Upper lobe of left lung (tissue), 4 donors: ENCODE results near the gene TMEM178A.

Experiments
- POLR2A ChIP-seq, 4 donors: fragments of 450-650 bp; IDR thresholded peaks; one replicate each; pipeline ENCODE4 v1.5.1; 2016 to 2017; ENCODE audit warnings: antibody characterized with exemption in 4 of 4, mild to moderate bottlenecking in 2 of 4
- POLR2AphosphoS5 ChIP-seq, 2 donors: sonication (generic); formaldehyde crosslinking; IDR thresholded peaks; one replicate each; pipeline ENCODE4 v1.5.1; 2017; ENCODE audit warnings: antibody characterized with exemption in 2 of 2
- TF ChIP-seq, protein P1 (sequence below), 6 experiments: fragments of 450-650 bp in 4 of 6; fragments of 200-600 bp in 2 of 6; sonication (generic) in 2 of 6; IDR thresholded peaks; one replicate each; pipeline ENCODE4 v1.5.1; 2016 to 2019; ENCODE audit warnings: antibody characterized with exemption in 6 of 6

DNA sequence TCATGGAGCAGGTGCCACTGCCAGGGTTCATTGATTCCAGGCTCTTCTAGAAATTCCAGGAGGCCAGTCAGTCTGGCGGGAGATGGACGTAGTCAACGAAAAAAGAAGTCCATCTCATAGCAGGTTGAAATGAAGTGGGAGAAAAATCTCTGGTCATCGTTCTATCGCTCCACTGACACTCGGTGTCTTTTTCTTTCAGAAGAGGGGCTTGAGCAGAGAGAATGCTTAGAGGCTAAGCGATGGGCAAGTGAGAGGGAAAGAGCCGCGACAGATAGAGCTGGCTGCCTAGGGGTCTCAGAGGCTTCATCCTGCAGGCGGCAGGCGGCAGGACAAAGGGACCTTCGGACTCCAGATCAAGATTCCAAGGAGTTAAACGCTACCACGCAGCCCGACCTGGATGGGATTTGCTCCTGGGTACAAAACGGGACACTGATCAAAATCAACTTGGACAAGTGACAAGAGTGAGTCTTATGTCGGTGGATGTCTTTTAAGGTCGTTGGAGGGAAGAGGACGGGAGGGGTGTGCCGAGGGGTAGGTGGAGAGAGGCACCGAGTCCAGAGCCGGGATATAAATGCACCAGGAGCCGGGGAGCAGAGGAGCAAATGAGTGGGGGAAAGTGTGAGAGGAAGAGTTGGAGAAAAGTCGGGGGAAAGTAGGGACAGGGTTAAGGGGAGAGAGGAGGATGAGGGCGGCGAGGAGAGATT lies 677 bp upstream of the TMEM178A start:
- TF ChIP-seq, protein P1, sequence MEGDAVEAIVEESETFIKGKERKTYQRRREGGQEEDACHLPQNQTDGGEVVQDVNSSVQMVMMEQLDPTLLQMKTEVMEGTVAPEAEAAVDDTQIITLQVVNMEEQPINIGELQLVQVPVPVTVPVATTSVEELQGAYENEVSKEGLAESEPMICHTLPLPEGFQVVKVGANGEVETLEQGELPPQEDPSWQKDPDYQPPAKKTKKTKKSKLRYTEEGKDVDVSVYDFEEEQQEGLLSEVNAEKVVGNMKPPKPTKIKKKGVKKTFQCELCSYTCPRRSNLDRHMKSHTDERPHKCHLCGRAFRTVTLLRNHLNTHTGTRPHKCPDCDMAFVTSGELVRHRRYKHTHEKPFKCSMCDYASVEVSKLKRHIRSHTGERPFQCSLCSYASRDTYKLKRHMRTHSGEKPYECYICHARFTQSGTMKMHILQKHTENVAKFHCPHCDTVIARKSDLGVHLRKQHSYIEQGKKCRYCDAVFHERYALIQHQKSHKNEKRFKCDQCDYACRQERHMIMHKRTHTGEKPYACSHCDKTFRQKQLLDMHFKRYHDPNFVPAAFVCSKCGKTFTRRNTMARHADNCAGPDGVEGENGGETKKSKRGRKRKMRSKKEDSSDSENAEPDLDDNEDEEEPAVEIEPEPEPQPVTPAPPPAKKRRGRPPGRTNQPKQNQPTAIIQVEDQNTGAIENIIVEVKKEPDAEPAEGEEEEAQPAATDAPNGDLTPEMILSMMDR (IDR thresholded peaks at IDR 0.05): no peak
- TF ChIP-seq POLR2A (IDR thresholded peaks at IDR 0.05): no peak
- no peak for TF ChIP-seq POLR2AphosphoS5 (IDR thresholded peaks at IDR 0.05)
